Activated naive CD8-positive, alpha-beta T cell (primary cell): ENCODE results near the gene ATP10D.
"Not testable (repeated sequence)": the region's sequence is repeated elsewhere in the genome, so short reads cannot be mapped to it uniquely, and the experiment has no call there.

Experiments
- H3K27ac Mint-ChIP-seq: one replicate; pipeline ENCODE4 v1.8.0; 2021; ENCODE audit warnings: mixed read lengths
- H3K27me3 Mint-ChIP-seq: one replicate; pipeline ENCODE4 v1.8.0; 2021; ENCODE audit warnings: mixed read lengths
- H3K36me3 Mint-ChIP-seq: one replicate; pipeline ENCODE4 v1.8.0; 2021; ENCODE audit warnings: mixed read lengths
- H3K4me1 Mint-ChIP-seq: one replicate; pipeline ENCODE4 v1.8.0; 2021; ENCODE audit warnings: low read depth, mixed read lengths
- H3K4me3 Mint-ChIP-seq: one replicate; pipeline ENCODE4 v1.8.0; 2021; ENCODE audit warnings: mild to moderate bottlenecking, mixed read lengths
- H3K9me3 Mint-ChIP-seq: one replicate; pipeline ENCODE4 v1.8.0; 2021; ENCODE audit warnings: low read depth, mixed read lengths

The ATP10D gene

DNA sequence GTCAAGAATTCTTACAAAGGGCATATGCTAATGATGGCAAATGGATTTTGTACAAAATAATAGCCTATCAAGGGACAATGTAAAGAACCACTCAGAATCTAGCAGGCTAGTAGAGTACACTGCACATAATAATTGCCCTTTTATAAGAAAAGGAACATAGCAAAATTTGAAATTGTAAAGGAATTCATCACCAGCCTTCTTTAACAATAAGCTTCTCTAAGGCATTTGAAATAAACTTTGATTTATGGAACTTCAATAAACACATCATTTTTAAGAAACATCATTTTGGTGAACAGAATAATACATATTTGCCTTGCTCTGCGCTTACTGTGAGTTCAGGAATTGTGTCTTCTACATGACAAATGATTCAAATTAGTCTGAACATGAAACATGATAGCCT, 9.7 kb upstream of the ATP10D start:
- Mint-ChIP-seq H3K36me3 (no peaks in the 10 kb centered on the region), H3K4me1 (no peaks in the 10 kb centered on the region), H3K27me3 (peaks cover 5% of the 10 kb centered on the region), H3K4me3 (no peak overlapping the region), H3K9me3 (no peaks in the 10 kb centered on the region), H3K27ac (no peak overlapping the region)

DNA sequence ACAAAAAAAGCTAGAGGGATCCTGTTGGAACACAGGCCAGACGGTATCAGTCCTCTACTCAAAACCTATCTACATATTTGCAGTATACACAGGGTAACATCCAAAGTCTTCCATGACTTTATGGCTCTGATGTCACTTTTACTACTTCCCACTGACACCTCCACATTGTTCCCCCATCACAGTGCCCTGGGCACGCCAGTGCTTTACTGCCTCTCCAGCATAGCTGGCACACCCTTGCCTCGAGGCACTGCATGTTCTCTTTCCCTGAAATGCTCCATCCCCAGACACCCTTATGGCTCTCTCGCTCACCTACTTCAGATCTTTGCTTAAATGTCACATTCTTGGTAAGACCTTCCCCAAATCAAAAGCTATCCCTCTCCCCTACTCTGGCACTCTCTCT, 6.3 kb upstream of the ATP10D start:
- peaks cover 6% of the 10 kb centered on the region for H3K4me1 Mint-ChIP-seq
- H3K9me3 Mint-ChIP-seq: no peaks in the 10 kb centered on the region
- H3K36me3 Mint-ChIP-seq: no peaks in the 10 kb centered on the region
- no peak overlapping the region for H3K27ac Mint-ChIP-seq
- H3K4me3 Mint-ChIP-seq: no peak overlapping the region
- H3K27me3 Mint-ChIP-seq: no peaks in the 10 kb centered on the region

DNA sequence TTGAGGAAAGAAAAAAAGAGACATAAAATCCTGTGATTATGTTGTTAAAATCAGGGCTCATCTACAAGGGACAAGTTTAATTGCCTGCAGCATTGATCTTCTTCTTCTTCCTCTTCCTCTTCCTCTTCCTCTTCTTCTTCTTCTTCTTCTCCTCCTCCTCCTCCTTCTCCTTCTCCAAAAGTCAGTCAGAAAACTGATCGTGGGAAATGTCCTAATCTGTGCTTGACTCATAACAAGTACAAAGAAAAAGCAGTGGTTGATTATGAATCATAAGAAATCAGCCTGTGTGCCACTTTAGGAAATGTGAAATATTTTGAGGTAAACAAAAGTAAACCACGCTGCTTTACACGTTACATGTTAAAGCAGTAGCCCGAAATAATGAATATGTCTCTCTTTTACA, 2.7 kb upstream of the ATP10D start:
- no peaks in the 10 kb centered on the region for H3K9me3 Mint-ChIP-seq
- H3K36me3 Mint-ChIP-seq: no peaks in the 10 kb centered on the region
- H3K4me3 Mint-ChIP-seq: no peak overlapping the region
- H3K27me3 Mint-ChIP-seq: no peaks in the 10 kb centered on the region
- H3K27ac Mint-ChIP-seq: no peak overlapping the region
- peaks cover 28% of the 10 kb centered on the region for H3K4me1 Mint-ChIP-seq

DNA sequence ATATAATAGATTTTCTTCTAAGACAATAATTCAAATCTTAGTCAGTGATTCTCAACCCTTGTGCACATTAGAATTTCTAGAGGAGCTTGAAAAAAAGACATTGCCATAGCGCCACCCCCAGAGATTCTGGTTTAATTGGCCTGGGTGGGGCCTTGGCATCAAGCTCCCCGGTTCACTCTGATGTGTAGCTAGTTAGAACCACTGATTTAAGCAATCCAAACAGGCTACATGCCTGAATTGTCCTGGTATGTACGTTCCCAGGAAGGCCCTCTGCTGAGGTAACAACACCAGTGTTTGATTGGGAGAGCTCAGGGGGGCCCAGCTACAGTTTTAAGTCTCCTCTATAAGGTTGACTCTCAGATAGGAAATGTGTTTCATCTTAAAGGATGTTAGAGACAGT, 1.3 kb upstream of the ATP10D start:
- peaks cover 28% of the 10 kb centered on the region for H3K4me1 Mint-ChIP-seq
- H3K9me3 Mint-ChIP-seq: no peaks in the 10 kb centered on the region
- H3K4me3 Mint-ChIP-seq: no peak overlapping the region
- no peaks in the 10 kb centered on the region for H3K27me3 Mint-ChIP-seq
- H3K27ac Mint-ChIP-seq: no peak overlapping the region
- H3K36me3 Mint-ChIP-seq: no peaks in the 10 kb centered on the region

DNA sequence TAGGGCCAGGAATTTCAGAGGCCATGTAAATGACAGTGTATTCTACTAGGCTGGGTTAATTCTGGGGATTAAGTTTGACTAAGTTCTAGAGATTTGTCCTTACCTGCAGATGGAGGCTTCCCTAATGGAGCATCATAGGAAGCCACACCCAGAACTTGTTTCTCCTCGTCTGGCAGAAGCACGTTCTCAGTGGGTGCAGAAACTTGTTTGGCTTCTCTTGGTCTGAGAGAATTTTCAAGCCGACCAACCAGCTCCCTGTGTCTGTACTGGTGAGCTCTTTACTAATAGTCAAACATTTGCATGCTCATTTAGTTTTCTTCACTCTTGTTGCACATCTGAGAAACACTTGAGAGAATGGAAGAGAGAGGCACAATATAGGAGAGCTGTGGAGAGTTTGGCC, 907 bp upstream of the ATP10D start:
- Mint-ChIP-seq H3K4me3 (peak overlapping the region; percentile 96), H3K27me3 (no peaks in the 10 kb centered on the region), H3K9me3 (no peaks in the 10 kb centered on the region), H3K36me3 (no peaks in the 10 kb centered on the region), H3K4me1 (peaks cover 28% of the 10 kb centered on the region), H3K27ac (peak overlapping the region; percentile 46)

DNA sequence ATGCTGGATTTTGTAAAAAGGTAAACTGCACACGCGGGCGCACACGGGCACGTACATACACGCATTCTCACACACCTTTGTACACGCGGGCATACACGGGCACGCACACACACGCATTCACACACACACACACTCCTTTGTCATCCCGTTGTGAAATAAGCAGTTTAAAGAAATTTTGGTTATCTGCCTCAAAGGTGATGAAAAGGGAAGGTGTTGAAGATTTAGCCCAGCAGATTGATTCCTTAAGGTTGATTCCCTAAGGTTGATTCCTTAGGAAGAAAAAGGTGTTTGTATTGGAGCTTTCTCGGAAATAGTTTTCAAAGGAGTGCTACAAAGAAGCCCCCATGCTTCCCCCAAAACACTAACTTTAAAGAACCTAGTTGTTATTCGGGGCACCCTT, 693 bp downstream of the ATP10D start:
- peaks cover 33% of the 10 kb centered on the region for H3K4me1 Mint-ChIP-seq

DNA sequence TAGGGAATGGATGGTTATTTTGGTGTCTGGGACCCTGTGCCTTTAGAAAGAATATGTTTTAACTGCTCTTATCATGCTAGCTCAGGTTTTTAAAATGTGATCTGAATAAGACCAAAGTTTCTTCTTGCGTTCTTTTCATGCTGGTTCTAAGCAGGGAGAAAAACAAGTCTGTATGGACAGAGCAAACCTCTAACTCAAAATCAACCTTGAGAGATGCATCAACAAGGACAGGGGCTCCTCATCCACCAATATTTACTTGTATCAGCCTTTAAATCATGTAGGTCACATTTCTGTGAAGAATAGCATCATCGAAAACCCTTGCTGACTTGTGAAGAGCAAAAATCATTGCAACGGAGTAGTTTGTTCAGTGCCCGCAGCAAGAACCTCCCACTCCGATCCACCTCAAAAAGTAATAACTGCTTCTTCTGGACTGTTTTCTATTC, 1.2 kb downstream of the ATP10D start:
- H3K27me3 Mint-ChIP-seq: no peaks in the 10 kb centered on the region
- H3K27ac Mint-ChIP-seq: peak overlapping the region; percentile 22
- H3K36me3 Mint-ChIP-seq: no peaks in the 10 kb centered on the region
- H3K4me1 Mint-ChIP-seq: peaks cover 36% of the 10 kb centered on the region
- no peaks in the 10 kb centered on the region for H3K9me3 Mint-ChIP-seq
- peak overlapping the region; percentile 96 for H3K4me3 Mint-ChIP-seq

More for the DNA sequence above, 693 bp downstream of the ATP10D start:
- Mint-ChIP-seq H3K4me3 (peak overlapping the region; percentile 96), H3K36me3 (no peaks in the 10 kb centered on the region), H3K27me3 (no peaks in the 10 kb centered on the region), H3K27ac (peak overlapping the region; percentile 72), H3K9me3 (no peaks in the 10 kb centered on the region)

DNA sequence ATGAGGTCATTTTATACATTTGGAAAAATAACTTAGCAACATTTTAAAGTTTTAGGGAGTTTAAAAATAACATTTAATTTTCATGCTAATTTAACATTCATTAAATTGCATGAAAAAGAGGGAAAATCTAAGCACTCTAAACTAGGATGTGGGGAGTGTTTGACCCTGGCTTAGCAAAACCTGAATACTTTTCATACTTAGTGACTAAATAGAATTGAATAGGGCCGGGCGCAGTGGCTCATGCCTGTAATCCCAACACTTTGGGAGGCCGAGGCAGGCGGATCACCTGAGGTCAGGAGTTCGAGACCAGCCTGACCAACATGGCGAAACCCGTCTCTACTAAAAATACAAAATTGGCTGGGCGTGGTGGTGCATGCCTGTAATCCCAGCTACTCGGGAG, 1.7 kb downstream of the ATP10D start:
- not testable (repeated sequence) for H3K36me3 Mint-ChIP-seq, H3K9me3 Mint-ChIP-seq, H3K27ac Mint-ChIP-seq, H3K27me3 Mint-ChIP-seq
- Mint-ChIP-seq H3K4me3 (peak overlapping the region; percentile 96), H3K4me1 (peaks cover 36% of the 10 kb centered on the region)

DNA sequence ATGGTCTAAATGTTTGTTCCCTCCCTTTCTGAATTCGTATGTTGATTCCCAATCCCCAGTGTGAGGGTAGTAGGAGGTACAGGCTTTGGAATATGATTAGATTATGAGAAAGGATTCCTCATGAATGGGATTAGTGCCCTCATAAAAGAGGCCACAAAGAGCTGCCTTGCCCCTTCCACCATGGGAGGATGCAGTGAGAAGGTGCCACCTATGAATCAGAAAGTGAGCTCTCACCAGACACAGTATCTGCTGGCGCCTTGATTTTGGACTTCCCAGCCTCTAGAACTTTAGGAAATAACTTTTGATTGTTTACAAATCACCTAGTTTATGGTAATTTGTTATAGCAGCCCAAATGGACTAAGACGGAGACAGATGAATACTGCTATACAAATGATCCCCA, 3.6 kb downstream of the ATP10D start:
- H3K4me1 Mint-ChIP-seq: peaks cover 35% of the 10 kb centered on the region
- no peak overlapping the region for H3K27ac Mint-ChIP-seq

DNA sequence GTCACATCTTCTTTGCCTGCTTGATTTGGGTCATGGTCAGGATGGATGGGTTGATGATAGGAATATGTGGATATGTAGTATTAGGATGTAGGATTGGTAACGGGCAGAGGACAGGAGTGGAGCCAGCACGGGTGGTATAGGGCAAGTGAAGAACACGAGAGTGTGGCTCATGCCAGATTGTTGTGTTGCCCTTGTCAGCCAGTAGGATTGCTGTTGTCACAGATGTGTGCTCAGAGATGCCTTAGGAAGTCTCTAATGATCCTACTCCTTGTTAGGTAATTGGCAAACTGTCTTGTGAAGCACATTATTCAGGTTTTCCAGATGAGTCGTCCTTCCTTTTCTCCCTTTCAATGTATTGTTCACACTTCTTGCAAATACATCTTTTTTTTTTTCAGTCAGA, 5.5 kb downstream of the ATP10D start:
- Mint-ChIP-seq H3K27ac (no peak overlapping the region), H3K4me3 (no peak overlapping the region), H3K36me3 (peaks cover 3% of the 10 kb centered on the region), H3K27me3 (no peaks in the 10 kb centered on the region), H3K4me1 (peaks cover 22% of the 10 kb centered on the region), H3K9me3 (no peaks in the 10 kb centered on the region)

More for the DNA sequence above, 3.6 kb downstream of the ATP10D start:
- Mint-ChIP-seq H3K27me3 (no peaks in the 10 kb centered on the region), H3K4me3 (no peak overlapping the region), H3K36me3 (peaks cover 3% of the 10 kb centered on the region), H3K9me3 (no peaks in the 10 kb centered on the region)

DNA sequence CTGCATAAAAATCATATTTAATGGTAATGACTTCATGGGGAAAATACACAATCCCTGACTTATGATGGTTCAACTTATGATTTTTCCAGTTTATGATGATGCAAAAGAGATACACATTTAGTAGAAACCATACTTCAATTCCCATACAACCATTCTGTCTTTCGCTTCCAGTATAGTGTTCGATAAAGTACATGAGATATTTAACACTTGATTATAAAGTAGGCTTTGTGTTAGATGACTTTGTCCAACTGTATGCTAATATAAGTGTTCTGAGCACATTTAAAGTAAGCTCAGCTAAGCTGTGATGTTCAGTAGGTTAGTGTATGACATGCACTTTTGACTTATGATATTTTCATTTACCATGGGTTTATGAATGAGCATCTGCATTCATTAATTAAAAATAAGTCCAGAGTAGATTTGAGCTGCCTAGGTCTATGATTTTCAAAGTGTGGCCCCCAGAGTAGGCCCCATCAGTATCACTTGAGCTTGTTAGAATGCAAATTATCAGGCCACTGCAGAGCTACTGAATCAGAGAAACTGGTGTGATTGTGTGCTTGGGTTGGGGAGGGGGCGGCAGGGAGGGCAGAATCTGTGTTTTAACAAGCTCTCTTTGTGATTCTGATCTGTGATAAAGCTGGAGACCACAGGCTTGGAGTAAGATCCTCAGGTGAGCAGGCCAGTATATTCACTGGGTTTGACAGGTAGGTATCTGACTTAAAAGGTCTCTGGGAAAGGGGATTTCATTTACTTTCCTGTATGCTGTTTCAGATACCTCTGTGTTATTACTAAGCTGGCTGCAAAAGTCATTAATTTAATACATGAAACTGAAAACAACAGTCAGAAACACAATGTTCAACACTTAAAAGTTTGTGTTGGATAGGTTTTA, 8.4 kb downstream of the ATP10D start:
- H3K27me3 Mint-ChIP-seq: no peaks in the 10 kb centered on the region
- H3K4me1 Mint-ChIP-seq: peaks cover 13% of the 10 kb centered on the region
- no peaks in the 10 kb centered on the region for H3K9me3 Mint-ChIP-seq
- peaks cover 3% of the 10 kb centered on the region for H3K36me3 Mint-ChIP-seq
- H3K4me3 Mint-ChIP-seq: no peak overlapping the region
- no peak overlapping the region for H3K27ac Mint-ChIP-seq

DNA sequence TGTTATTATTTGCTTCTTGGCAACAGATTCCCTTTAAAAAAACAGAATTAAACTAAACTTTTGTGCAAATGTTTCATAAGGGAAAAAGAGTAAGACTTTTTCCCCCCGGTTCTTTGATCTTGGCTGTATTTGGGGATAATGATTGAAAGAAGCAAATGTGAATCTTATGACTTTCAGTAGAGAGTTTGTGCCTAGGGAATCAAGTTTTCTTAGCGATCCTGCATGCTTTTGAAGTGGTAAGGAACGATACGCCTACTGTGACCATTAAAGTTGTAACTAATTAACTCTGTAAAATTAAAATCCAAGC, 9.0 kb downstream of the ATP10D start:
- Mint-ChIP-seq H3K4me3 (no peak overlapping the region), H3K36me3 (peaks cover 3% of the 10 kb centered on the region), H3K27ac (no peak overlapping the region), H3K9me3 (no peaks in the 10 kb centered on the region), H3K27me3 (no peaks in the 10 kb centered on the region), H3K4me1 (peaks cover 13% of the 10 kb centered on the region)

DNA sequence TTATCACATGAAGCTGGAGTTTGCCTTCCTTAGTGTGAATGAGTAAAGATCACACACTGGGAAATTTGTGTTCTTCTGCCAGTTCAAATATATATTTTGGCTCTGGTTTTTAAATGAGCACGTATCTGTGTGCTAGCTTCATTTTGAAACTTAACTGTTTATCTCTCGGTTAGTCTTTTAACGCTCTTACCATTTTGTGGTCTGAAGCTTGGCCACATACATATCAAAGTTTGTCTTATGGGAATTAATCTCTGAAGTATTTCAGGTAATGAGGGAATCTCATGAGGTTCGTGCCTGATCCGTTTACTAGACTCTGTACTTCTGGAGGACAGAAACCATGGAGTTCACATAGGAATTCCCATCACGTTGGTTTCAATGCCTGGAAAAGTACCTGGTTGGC, 13.8 kb downstream of the ATP10D start:
- no peaks in the 10 kb centered on the region for H3K27me3 Mint-ChIP-seq
- no peaks in the 10 kb centered on the region for H3K36me3 Mint-ChIP-seq

DNA sequence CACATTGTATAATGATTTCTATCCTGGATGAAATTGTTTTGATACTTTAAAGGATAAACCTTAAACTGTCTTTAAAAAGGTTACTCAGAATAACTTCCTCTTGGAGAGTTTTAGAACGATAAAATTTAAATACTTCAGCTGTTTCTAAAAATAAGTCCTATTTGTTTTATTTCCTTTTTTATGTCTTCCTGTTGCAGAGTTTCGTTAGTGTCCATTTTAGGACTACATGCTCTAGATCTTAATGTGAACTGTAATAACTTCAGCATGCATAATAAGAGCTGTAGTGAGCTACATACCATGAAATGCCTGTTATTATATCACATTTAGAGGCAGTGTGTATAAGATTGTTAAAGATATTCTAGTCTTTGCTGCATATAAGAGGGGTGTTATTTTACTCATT, 14.6 kb downstream of the ATP10D start:
- Mint-ChIP-seq H3K4me3 (no peak overlapping the region), H3K27ac (no peak overlapping the region), H3K4me1 (no peaks in the 10 kb centered on the region), H3K9me3 (no peaks in the 10 kb centered on the region), H3K36me3 (no peaks in the 10 kb centered on the region), H3K27me3 (no peaks in the 10 kb centered on the region)

More for the DNA sequence above, 13.8 kb downstream of the ATP10D start:
- H3K27ac Mint-ChIP-seq: no peak overlapping the region
- H3K9me3 Mint-ChIP-seq: no peaks in the 10 kb centered on the region
- no peak overlapping the region for H3K4me3 Mint-ChIP-seq
- H3K4me1 Mint-ChIP-seq: no peaks in the 10 kb centered on the region

DNA sequence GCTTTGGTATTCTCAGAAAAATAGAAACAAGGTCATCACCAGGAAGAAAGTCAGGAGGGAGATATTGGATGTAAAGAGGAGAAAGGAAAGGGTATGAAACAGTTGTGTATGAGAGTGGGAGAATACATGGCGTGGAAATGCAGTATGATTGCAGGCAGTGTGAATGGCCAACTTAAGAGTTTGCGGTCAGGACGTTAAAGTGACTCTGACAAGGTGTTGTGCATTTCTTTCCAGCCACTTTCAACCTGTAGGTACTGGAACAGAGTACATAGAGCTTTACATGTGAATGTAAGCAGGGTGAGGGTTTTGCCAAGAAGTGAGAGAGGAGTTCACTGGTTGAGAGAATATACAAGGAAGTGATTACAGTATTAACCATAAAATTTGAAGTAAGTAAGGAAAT, 15.7 kb downstream of the ATP10D start:
- Mint-ChIP-seq H3K9me3 (no peaks in the 10 kb centered on the region), H3K36me3 (no peaks in the 10 kb centered on the region), H3K27me3 (no peaks in the 10 kb centered on the region), H3K4me1 (no peaks in the 10 kb centered on the region), H3K27ac (no peak overlapping the region), H3K4me3 (no peak overlapping the region)

DNA sequence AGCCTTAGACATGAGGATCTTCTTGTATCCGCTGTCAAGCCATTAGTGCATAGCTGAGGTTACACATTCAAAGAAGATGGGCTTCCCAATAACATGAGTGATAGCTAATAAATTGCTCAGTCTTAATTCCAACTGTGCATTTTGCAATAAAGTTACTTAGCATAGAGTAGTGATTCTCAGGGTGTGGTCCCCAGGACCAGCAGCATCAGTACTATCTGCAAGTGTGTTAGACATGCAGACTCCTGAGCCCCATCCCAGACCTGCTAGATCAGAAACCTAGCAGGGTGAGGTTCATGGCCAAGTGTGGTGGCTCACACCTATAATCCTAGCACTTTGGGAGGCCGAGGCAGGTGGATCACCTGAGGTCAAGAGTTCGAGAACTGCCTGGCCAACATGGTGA, 20.1 kb downstream of the ATP10D start:
- no peaks in the 10 kb centered on the region for H3K9me3 Mint-ChIP-seq
- no peaks in the 10 kb centered on the region for H3K36me3 Mint-ChIP-seq
- no peak overlapping the region for H3K27ac Mint-ChIP-seq
- no peak overlapping the region for H3K4me3 Mint-ChIP-seq
- no peaks in the 10 kb centered on the region for H3K27me3 Mint-ChIP-seq
- no peaks in the 10 kb centered on the region for H3K4me1 Mint-ChIP-seq
